ENCODE results near the gene CARD11. TPM values are rescaled to one million over a fixed set of nuclear protein-coding genes. Genes with fewer than 3 reads are reported as not detected.
A peak's percentile ranks its signal among the peaks of the same experiment; 100 is the strongest.

The CARD11 gene
- total RNA-seq, 1 experiment from 2014 or later = 0.57 TPM

- H3K4me3 ChIP-seq (replicated peaks in 1 of 2; ENCODE audit: low read depth in 1 of 2, low read length in 2 of 2) = no peak overlapping the region
- no peaks in the 10 kb centered on the region for H3K9me3 ChIP-seq (ENCODE audit: control insufficient read depth in 1 of 2, insufficient read depth in 1 of 2, low read depth in 1 of 2, low read length in 2 of 2)
- H2AFZ ChIP-seq (ENCODE audit: low read depth, low read length, poor library complexity, severe bottlenecking) = peak overlapping the region; percentile 96
- H4K20me1 ChIP-seq (ENCODE audit: insufficient read depth) = no peaks in the 10 kb centered on the region
- intact Hi-C loops (cut with micrococcal nuclease) = no loop called here
- H3K36me3 ChIP-seq (ENCODE audit: control insufficient read depth in 1 of 2, insufficient read depth in 2 of 2, low read length in 2 of 2) = no peaks in the 10 kb centered on the region
- no peaks in the 10 kb centered on the region for H3K79me2 ChIP-seq (ENCODE audit: insufficient read depth, low read length)
- H3K9me2 ChIP-seq (ENCODE audit: insufficient read depth) = no peaks in the 10 kb centered on the region
- RAD21 ChIA-PET (ENCODE audit: low non-redundant PET in 1 of 2, low total read pairs in 2 of 2, uncharacterized antibody in 2 of 2, unreplicated experiment in 2 of 2) = no interaction called here
- no peak overlapping the region for H3K27ac ChIP-seq (ENCODE audit: low read depth, low read length)
- no peak overlapping the region for H3K9ac ChIP-seq (ENCODE audit: low read length)
- no TSS peak for BruUV-seq (replicated peaks)
- POLR2A ChIA-PET = no interaction called here
- DNase-seq (ENCODE audit: low read depth, low spot score) (no peak), ATAC-seq (no peak)
- CTCF ChIA-PET = no interaction called here
- no peaks in the 10 kb centered on the region for H3K27me3 ChIP-seq (ENCODE audit: insufficient read depth, low read length)
- no peak for TF ChIP-seq ZNF274 (IDR thresholded peaks at IDR 0.05; ENCODE audit: low read depth, low read length)
- H3K4me1 ChIP-seq (ENCODE audit: control insufficient read depth in 1 of 2, insufficient read depth in 2 of 2, low read length in 2 of 2) = peaks cover 7 to 22% of the 10 kb centered on the region in 2 experiments; a peak in 3 of 4 replicates
- H3K4me2 ChIP-seq (ENCODE audit: low read length) = peak overlapping the region; percentile 62; the same call in 1 of the 2 replicates
Measured at GRCh38 chr7:2956076-2956475, 87.6 kb downstream of the CARD11 start.

- no peak overlapping the region for H3K4me2 ChIP-seq (ENCODE audit: low read length)
- no peaks in the 10 kb centered on the region for H3K36me3 ChIP-seq (ENCODE audit: control insufficient read depth in 1 of 2, insufficient read depth in 2 of 2, low read length in 2 of 2)
- no TSS peak for BruUV-seq (replicated peaks)
- ChIA-PET CTCF (no interaction called here), POLR2A (no interaction called here), RAD21 (ENCODE audit: low non-redundant PET in 1 of 2, low total read pairs in 2 of 2, uncharacterized antibody in 2 of 2, unreplicated experiment in 2 of 2) (no interaction called here)
- ATAC-seq (no peak), DNase-seq (ENCODE audit: low read depth, low spot score) (no peak)
- no peak overlapping the region for H3K9ac ChIP-seq (ENCODE audit: low read length)
- no peaks in the 10 kb centered on the region for H3K9me2 ChIP-seq (ENCODE audit: insufficient read depth)
- intact Hi-C loops (cut with micrococcal nuclease) = no loop called here
- H3K4me3 ChIP-seq (replicated peaks in 1 of 2; ENCODE audit: low read depth in 1 of 2, low read length in 2 of 2) = no peak overlapping the region
- peaks cover 7 to 22% of the 10 kb centered on the region in 2 experiments; a peak in 3 of 4 replicates for H3K4me1 ChIP-seq (ENCODE audit: control insufficient read depth in 1 of 2, insufficient read depth in 2 of 2, low read length in 2 of 2)
- no peaks in the 10 kb centered on the region for H3K79me2 ChIP-seq (ENCODE audit: insufficient read depth, low read length)
- TF ChIP-seq EZH2 (IDR thresholded peaks at IDR 0.05) (no peak), MAX (IDR thresholded peaks at IDR 0.05) (no peak), ZNF274 (IDR thresholded peaks at IDR 0.05; ENCODE audit: low read depth, low read length) (no peak), YY1 (IDR thresholded peaks at IDR 0.05; ENCODE audit: extremely low read depth, insufficient replicate concordance, low read depth, low read length) (no peak), EZH2phosphoT487 (IDR thresholded peaks at IDR 0.05; ENCODE audit: borderline replicate concordance) (no peak), ELF1 (IDR thresholded peaks at IDR 0.05; ENCODE audit: borderline replicate concordance, low read depth) (no peak), SRF (IDR thresholded peaks at IDR 0.05; ENCODE audit: low read depth) (no peak), FOSL1 (IDR thresholded peaks at IDR 0.05; ENCODE audit: low read depth) (no peak), ATF3 (IDR thresholded peaks at IDR 0.05) (no peak), POLR2A (IDR thresholded peaks at IDR 0.05; ENCODE audit: borderline replicate concordance, extremely low read depth, insufficient read depth, insufficient read length) (no peak), ZBTB33 (IDR thresholded peaks at IDR 0.05; ENCODE audit: extremely low read depth, insufficient replicate concordance, low read length) (no peak), SP1 (IDR thresholded peaks at IDR 0.05; ENCODE audit: low read depth) (no peak), TCF7L2 (IDR thresholded peaks at IDR 0.05; ENCODE audit: borderline replicate concordance, extremely low read depth, insufficient read depth, insufficient read length) (no peak), SIN3A (IDR thresholded peaks at IDR 0.05; ENCODE audit: low read depth) (no peak), REST (IDR thresholded peaks at IDR 0.05; ENCODE audit: low read depth) (no peak), ZFX (IDR thresholded peaks at IDR 0.05) (no peak)
- H2AFZ ChIP-seq (ENCODE audit: low read depth, low read length, poor library complexity, severe bottlenecking) = no peak overlapping the region
- H4K20me1 ChIP-seq (ENCODE audit: insufficient read depth) = no peaks in the 10 kb centered on the region
- H3K9me3 ChIP-seq (ENCODE audit: control insufficient read depth in 1 of 2, insufficient read depth in 1 of 2, low read depth in 1 of 2, low read length in 2 of 2) = no peaks in the 10 kb centered on the region
- no peaks in the 10 kb centered on the region for H3K27me3 ChIP-seq (ENCODE audit: insufficient read depth, low read length)
- H3K27ac ChIP-seq (ENCODE audit: low read depth, low read length) = no peak overlapping the region
Measured at GRCh38 chr7:2955269-2955668, 88.4 kb downstream of the CARD11 start.
